Heart left ventricle (tissue), 16 donors: Measurements from ENCODE around the gene SEMA3F. TPM values are rescaled to one million over a fixed set of nuclear protein-coding genes. Genes with fewer than 3 reads are reported as not detected.

Experiments
- ATAC-seq, 4 donors: fragments of 200-7000 bp; cut with Tn5 transposase; one replicate each; pipeline ENCODE4 v1.9.1; 2020 to 2022; ENCODE audit warnings: moderate library complexity in 4 of 4, mild to moderate bottlenecking in 3 of 4, moderate number of reproducible peaks in 1 of 4
- DNase-seq, 5 donors: peaks; one replicate each; pipeline ENCODE4 v3.0.0-alpha.2; 2020
- H3K27ac ChIP-seq, 12 donors: fragments of 200-600 bp; sonication (generic) in 4 of 12; one replicate each; pipeline versions ENCODE4 v1.5.0 to v1.8.0; 2016 to 2022; ENCODE audit warnings: mild to moderate bottlenecking in 2 of 12
- H3K27me3 ChIP-seq, 9 donors: fragments of 200-600 bp; sonication (generic) in 2 of 9; one replicate each; pipeline versions ENCODE4 v1.5.1 to v1.8.0; 2016 to 2022; ENCODE audit warnings: mild to moderate bottlenecking in 3 of 9
- H3K36me3 ChIP-seq, 9 donors: fragments of 200-600 bp; sonication (generic) in 2 of 9; one replicate each; pipeline versions ENCODE4 v1.5.0 to v1.8.0; 2018 to 2022; ENCODE audit warnings: mild to moderate bottlenecking in 2 of 9
- H3K4me1 ChIP-seq, 12 donors: fragments of 200-600 bp; sonication (generic) in 4 of 12; one replicate each; pipeline versions ENCODE4 v1.5.0 to v1.8.0; 2016 to 2022; ENCODE audit warnings: mild to moderate bottlenecking in 3 of 12
- H3K4me3 ChIP-seq, 12 donors: fragments of 200-600 bp; sonication (generic) in 4 of 12; one replicate each; pipeline versions ENCODE4 v1.5.0 to v1.8.0; 2017 to 2022; ENCODE audit warnings: mild to moderate bottlenecking in 9 of 12, moderate library complexity in 4 of 12
- H3K9me3 ChIP-seq, 12 donors: fragments of 200-600 bp; sonication (generic) in 4 of 12; one replicate each; pipeline versions ENCODE4 v1.5.0 to v1.8.0; 2016 to 2022; ENCODE audit warnings: mild to moderate bottlenecking in 1 of 12
- CTCF ChIP-seq, 12 donors: fragments of 200-600 bp; sonication (generic) in 4 of 12; IDR thresholded peaks; one replicate each; pipeline versions ENCODE4 v1.5.0 to v1.8.0; 2018 to 2022; ENCODE audit warnings: antibody characterized with exemption in 12 of 12, mild to moderate bottlenecking in 5 of 12
- POLR2A ChIP-seq, 2 donors: fragments of 450-650 bp; IDR thresholded peaks; one replicate each; pipeline ENCODE4 v1.6.1; 2017; ENCODE audit warnings: antibody characterized with exemption in 2 of 2, mild to moderate bottlenecking in 2 of 2, moderate library complexity in 2 of 2
- WGBS, 4 donors: extraction: QIAGEN DNeasy Blood & Tissue Kit in 2 of 4; methylation state at CpG; one replicate each; pipeline versions ENCODE4 v1.1.5 to v1.1.7; 2013 to 2018; 5-methylcytosine and 5-hydroxymethylcytosine counted together
- intact Hi-C, 10 donors: fragments of 100-400 bp; cut with DNase I; formaldehyde crosslinking; loops; one replicate each; pipeline versions ENCODE4 v1.11.1 to v1.14.2; 2022
- polyA plus RNA-seq, 2 donors: library from polyadenylated mRNA; stranded (reverse); fragments of 200-250 nt; gene quantifications; one replicate each; pipeline ENCODE4 v1.2.3, GENCODE V29; 2013
- total RNA-seq, 9 donors: library from RNA; depleted of rRNA in 2 of 9; stranded (reverse); fragments of >200 nt in 2 of 9; fragmentation: NEBNext Ultra II Directional in 3 of 9; extraction: Animal tissue kit (Norgen Biotek cat#: 25700) in 3 of 9; gene quantifications; one replicate each; pipeline versions ENCODE4 v1.1.0 to v1.2.4, GENCODE V29; 2016 to 2023
- donor health status: ischemic (EF 13 %, LVEDD 7.1; RV severe dilation, severe dysfunction).
- donor health status: healthy with polysubstance abuse.
- donor health status: DM: no; HTN: yes; CAD: no.
- donor health status: DM: no; HTN: no; CAD: no.
- donor health status: ischemic (EF 25% LVEDD 6.9; RV normal size, moderate dysfunction).
- donor health status: ischemic (EF 25% LVEDD 5.7; RV mildly dilated, moderate dysfunction).
- donor health status: healthy.
- donor health status: DM: yes; HTN: yes; CAD: no.
- donor health status: ischemic (EF 35%, LVEDD 5.7; RV mildly dilated, moderate dysfunction).
- donor health status: nonischemic (EF 11% LVEDD 7.7; RV severe dilation, severe dysfunction).
- donor health status: DM: yes; HTN: yes; CAD: no.
- donor health status: PGD.
- donor health status: ischemic (EF 29% LVEDD 5.4; RV normal size, mild dysfunction).
- donor health status: nonischemic (EF 23%, LVEDD 6.1; RV moderate dilation, normal function).

Gene SEMA3F
- total and polyA plus RNA-seq, 11 donors = 6.1 to 94.1 (median 11.3) TPM

GRCh38 chr3:50118237-50118636, 36.9 kb upstream of the SEMA3F start:
- H3K27me3 ChIP-seq = no peaks in the 10 kb centered on the region
- ATAC-seq (no peak), DNase-seq (no peak)
- peaks cover 0 to 9% (median 0%) of the 10 kb centered on the region in 12 donors for H3K4me1 ChIP-seq
- intact Hi-C loops = no loop called here
- 88 to 91% (median 89%) methylated on average over 10 of the region's 10 CpGs for WGBS, 4 donors
- H3K4me3 ChIP-seq = no peak overlapping the region
- no peak for TF ChIP-seq POLR2A (IDR thresholded peaks at IDR 0.05)
- TF ChIP-seq CTCF (IDR thresholded peaks at IDR 0.05) = no peak
- H3K9me3 ChIP-seq = no peaks in the 10 kb centered on the region
- H3K36me3 ChIP-seq = peaks cover 8 to 83% (median 80%) of the 10 kb centered on the region in 9 donors
- H3K27ac ChIP-seq = no peak overlapping the region

- ATAC-seq (no peak), DNase-seq (no peak)
- H3K9me3 ChIP-seq = no peaks in the 10 kb centered on the region
- no peak overlapping the region for H3K4me3 ChIP-seq
- H3K4me1 ChIP-seq = peaks cover 0 to 13% (median 0%) of the 10 kb centered on the region in 12 donors
- H3K27ac ChIP-seq = no peak overlapping the region
- TF ChIP-seq CTCF (IDR thresholded peaks at IDR 0.05) (no peak), POLR2A (IDR thresholded peaks at IDR 0.05) (no peak)
- WGBS, 4 donors = 80 to 90% (median 84%) methylated on average over 3 of the region's 3 CpGs
- intact Hi-C loops = loop anchor here in 9 of 10 donors (2.0 to 10.0 kb wide), 5 partner anchors 35 to 155 kb away; partner anchors contain the start of genes LSMEM2 (in 2 of the 9), SEMA3B (in 1 of the 9) and SEMA3F (in 1 of the 9)
- H3K27me3 ChIP-seq = no peaks in the 10 kb centered on the region
- H3K36me3 ChIP-seq = peaks cover 0 to 67% (median 65%) of the 10 kb centered on the region in 9 donors
These were observed 35.3 kb upstream of the SEMA3F start for GRCh38 chr3:50119786-50120185.

DNA sequence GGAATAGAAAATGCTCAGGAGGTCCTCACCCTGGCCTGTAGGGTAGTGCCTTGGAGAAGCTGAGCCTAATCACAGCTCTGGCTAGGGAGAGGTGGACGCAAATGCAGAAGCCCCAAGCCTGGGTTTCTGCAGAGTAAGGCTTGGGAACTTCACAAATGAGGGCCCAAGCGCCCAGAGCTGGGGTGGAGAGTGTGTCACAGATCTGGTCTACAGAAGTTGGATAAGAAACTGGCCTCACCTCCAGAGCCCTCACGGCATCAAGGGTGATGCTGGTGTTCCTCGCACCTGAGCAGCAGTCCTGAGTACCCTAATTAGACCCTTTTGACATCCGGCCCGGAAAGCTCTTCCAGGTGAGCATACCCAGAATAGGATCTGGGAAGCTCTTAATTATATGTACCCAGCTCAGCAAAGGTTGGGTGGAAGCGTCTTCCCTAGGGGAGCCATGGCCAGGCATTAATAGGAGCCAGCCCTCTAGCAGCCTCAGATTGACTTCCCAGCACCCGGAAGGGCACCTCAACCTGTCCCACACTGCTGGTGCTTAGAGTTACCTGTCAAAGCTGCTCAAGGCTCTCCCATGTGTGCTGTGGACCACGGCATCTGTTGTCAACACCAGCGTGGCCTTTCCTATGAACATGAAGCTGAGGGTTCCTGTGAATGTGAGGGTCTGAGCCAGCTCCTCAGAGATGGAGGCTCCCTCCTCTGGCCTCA, 34.6 kb upstream of the SEMA3F start:
- 82 to 85% (median 82%) methylated on average over 9 to 10 of the region's 10 CpGs for WGBS, 4 donors
- Histone ChIP-seq H3K9me3 (no peaks in the 10 kb centered on the region), H3K4me1 (peaks cover 0 to 16% (median under 1%) of the 10 kb centered on the region in 12 donors), H3K27ac (no peak overlapping the region), H3K36me3 (peaks cover 0 to 60% (median 57%) of the 10 kb centered on the region in 9 donors), H3K27me3 (no peaks in the 10 kb centered on the region), H3K4me3 (no peak overlapping the region)
- intact Hi-C loops = loop anchor here in 9 of 10 donors (1.0 to 10.0 kb wide), 6 partner anchors 34 to 154 kb away; partner anchors contain the start of genes LSMEM2 (in 2 of the 9), SEMA3B (in 1 of the 9) and SEMA3F (in 1 of the 9)
- ATAC-seq (peak in 2 of 4 donors; percentile 1), DNase-seq (peak in 1 of 5 donors; percentile 39)
- no peak for TF ChIP-seq POLR2A (IDR thresholded peaks at IDR 0.05)
- TF ChIP-seq CTCF (IDR thresholded peaks at IDR 0.05) = no peak
